ENCODE results near the gene ISCA1. TPM values are rescaled to one million over a fixed set of nuclear protein-coding genes. Genes with fewer than 3 reads are reported as not detected.

Gene ISCA1
- total and polyA plus RNA-seq, 5 donors from 2014 or later = 60.2 to 91.7 (median 64.1) TPM

- no peaks in the 10 kb centered on the region for H3K36me3 ChIP-seq (ENCODE audit: control insufficient read depth, insufficient read depth, low read length)
- Mint-ChIP-seq H3K4me3 (no peak overlapping the region), H3K4me1 (peaks cover 0 to 4% (median 1%) of the 10 kb centered on the region in 4 donors), H3K36me3 (peaks cover 7% of the 10 kb centered on the region), H3K27me3 (no peaks in the 10 kb centered on the region), H3K9me3 (peaks cover 0 to 13% (median 5%) of the 10 kb centered on the region in 7 donors), H3K27ac (no peak overlapping the region)
- ATAC-seq (ENCODE audit: low read depth in 2 of 2) (no peak), DNase-seq (no peak)
- H3K9me3 ChIP-seq (ENCODE audit: control insufficient read depth in 2 of 2, low read length in 2 of 2) = peaks cover 8 to 13% of the 10 kb centered on the region in 2 experiments
- H3K4me1 ChIP-seq (ENCODE audit: control insufficient read depth, insufficient read depth, low read length, poor library complexity, severe bottlenecking) = no peaks in the 10 kb centered on the region
- no peak overlapping the region for H3K27ac ChIP-seq (ENCODE audit: insufficient read depth, low read length, poor library complexity, severe bottlenecking)
- H3K4me3 ChIP-seq (ENCODE audit: low read depth, low read length) = no peak overlapping the region
- no peaks in the 10 kb centered on the region for H3K27me3 ChIP-seq (ENCODE audit: control insufficient read depth, insufficient read depth, low read length)
These were observed 28.8 kb downstream of the ISCA1 start for GRCh38 chr9:86253577-86253976.

GRCh38 chr9:86252870-86253269 lies 29.5 kb downstream of the ISCA1 start:
- peaks cover 0 to 13% (median 5%) of the 10 kb centered on the region in 7 donors for H3K9me3 Mint-ChIP-seq
- H3K4me1 ChIP-seq (ENCODE audit: control insufficient read depth, insufficient read depth, low read length, poor library complexity, severe bottlenecking) = no peaks in the 10 kb centered on the region
- ATAC-seq (ENCODE audit: low read depth in 2 of 2) = no peak
- H3K36me3 ChIP-seq (ENCODE audit: control insufficient read depth, insufficient read depth, low read length) = no peaks in the 10 kb centered on the region
- H3K4me3 Mint-ChIP-seq = no peak overlapping the region
- DNase-seq = no peak
- no peaks in the 10 kb centered on the region for H3K27me3 ChIP-seq (ENCODE audit: control insufficient read depth, insufficient read depth, low read length)
- H3K4me3 ChIP-seq (ENCODE audit: low read depth, low read length) = no peak overlapping the region
- H3K27ac ChIP-seq (ENCODE audit: insufficient read depth, low read length, poor library complexity, severe bottlenecking) = no peak overlapping the region
- peaks cover 8 to 13% of the 10 kb centered on the region in 2 experiments for H3K9me3 ChIP-seq (ENCODE audit: control insufficient read depth in 2 of 2, low read length in 2 of 2)
- H3K27me3 Mint-ChIP-seq = no peaks in the 10 kb centered on the region
- H3K27ac Mint-ChIP-seq = no peak overlapping the region
- peaks cover 7% of the 10 kb centered on the region for H3K36me3 Mint-ChIP-seq
- peaks cover 0 to 4% (median 1%) of the 10 kb centered on the region in 4 donors for H3K4me1 Mint-ChIP-seq

GRCh38 chr9:86250123-86250522 lies 32.2 kb downstream of the ISCA1 start:
- Mint-ChIP-seq H3K4me1 (peaks cover 0 to 4% (median 0%) of the 10 kb centered on the region in 4 donors), H3K4me3 (no peak overlapping the region), H3K36me3 (peaks cover 3% of the 10 kb centered on the region), H3K27me3 (peaks cover 7% of the 10 kb centered on the region), H3K27ac (no peak overlapping the region), H3K9me3 (peaks cover 0 to 13% (median 5%) of the 10 kb centered on the region in 7 donors)
- Histone ChIP-seq H3K4me1 (ENCODE audit: control insufficient read depth, insufficient read depth, low read length, poor library complexity, severe bottlenecking) (no peaks in the 10 kb centered on the region), H3K9me3 (ENCODE audit: control insufficient read depth in 2 of 2, low read length in 2 of 2) (peaks cover 8 to 13% of the 10 kb centered on the region in 2 experiments), H3K27ac (ENCODE audit: insufficient read depth, low read length, poor library complexity, severe bottlenecking) (no peak overlapping the region), H3K27me3 (ENCODE audit: control insufficient read depth, insufficient read depth, low read length) (no peaks in the 10 kb centered on the region), H3K36me3 (ENCODE audit: control insufficient read depth, insufficient read depth, low read length) (no peaks in the 10 kb centered on the region), H3K4me3 (ENCODE audit: low read depth, low read length) (no peak overlapping the region)
- DNase-seq = no peak
- ATAC-seq (ENCODE audit: low read depth in 2 of 2) = no peak

- H3K27me3 Mint-ChIP-seq = peaks cover 7% of the 10 kb centered on the region
These were observed 33.6 kb downstream of the ISCA1 start for GRCh38 chr9:86248746-86249145.

GRCh38 chr9:86246752-86247161 lies 35.6 kb downstream of the ISCA1 start:
- no peak overlapping the region for H3K4me3 ChIP-seq (ENCODE audit: low read depth, low read length)
- no peak for DNase-seq
- H3K9me3 ChIP-seq (ENCODE audit: control insufficient read depth in 2 of 2, low read length in 2 of 2) = no peaks in the 10 kb centered on the region
- peaks cover 0 to 4% (median 0%) of the 10 kb centered on the region in 4 donors for H3K4me1 Mint-ChIP-seq
- no peak overlapping the region for H3K27ac Mint-ChIP-seq
- no peak overlapping the region for H3K27ac ChIP-seq (ENCODE audit: insufficient read depth, low read length, poor library complexity, severe bottlenecking)
- H3K9me3 Mint-ChIP-seq = peaks cover 0 to 3% (median 1%) of the 10 kb centered on the region in 7 donors
- no peaks in the 10 kb centered on the region for H3K36me3 Mint-ChIP-seq
- H3K27me3 ChIP-seq (ENCODE audit: control insufficient read depth, insufficient read depth, low read length) = no peaks in the 10 kb centered on the region
- no peak for ATAC-seq (ENCODE audit: low read depth in 2 of 2)
- H3K4me3 Mint-ChIP-seq = no peak overlapping the region
- no peaks in the 10 kb centered on the region for H3K4me1 ChIP-seq (ENCODE audit: control insufficient read depth, insufficient read depth, low read length, poor library complexity, severe bottlenecking)
- H3K27me3 Mint-ChIP-seq = peaks cover 7% of the 10 kb centered on the region
- H3K36me3 ChIP-seq (ENCODE audit: control insufficient read depth, insufficient read depth, low read length) = no peaks in the 10 kb centered on the region

More at GRCh38 chr9:86248746-86249145, 33.6 kb downstream of the ISCA1 start:
- Mint-ChIP-seq H3K4me1 (peaks cover 0 to 4% (median 0%) of the 10 kb centered on the region in 4 donors), H3K9me3 (peaks cover 0 to 9% (median 3%) of the 10 kb centered on the region in 7 donors), H3K36me3 (no peaks in the 10 kb centered on the region), H3K4me3 (no peak overlapping the region), H3K27ac (no peak overlapping the region)
- no peaks in the 10 kb centered on the region for H3K4me1 ChIP-seq (ENCODE audit: control insufficient read depth, insufficient read depth, low read length, poor library complexity, severe bottlenecking)
- H3K4me3 ChIP-seq (ENCODE audit: low read depth, low read length) = no peak overlapping the region
- no peak for ATAC-seq (ENCODE audit: low read depth in 2 of 2)
- H3K36me3 ChIP-seq (ENCODE audit: control insufficient read depth, insufficient read depth, low read length) = no peaks in the 10 kb centered on the region
- no peak for DNase-seq
- no peak overlapping the region for H3K27ac ChIP-seq (ENCODE audit: insufficient read depth, low read length, poor library complexity, severe bottlenecking)
- peaks cover 8 to 13% of the 10 kb centered on the region in 2 experiments for H3K9me3 ChIP-seq (ENCODE audit: control insufficient read depth in 2 of 2, low read length in 2 of 2)
- H3K27me3 ChIP-seq (ENCODE audit: control insufficient read depth, insufficient read depth, low read length) = no peaks in the 10 kb centered on the region

GRCh38 chr9:86242071-86242470 lies 40.3 kb downstream of the ISCA1 start:
- no peaks in the 10 kb centered on the region for H3K36me3 ChIP-seq (ENCODE audit: control insufficient read depth, insufficient read depth, low read length)
- no peak overlapping the region for H3K27ac ChIP-seq (ENCODE audit: insufficient read depth, low read length, poor library complexity, severe bottlenecking)
- peaks cover 0 to 3% (median 0%) of the 10 kb centered on the region in 4 donors for H3K4me1 Mint-ChIP-seq
- no peaks in the 10 kb centered on the region for H3K9me3 ChIP-seq (ENCODE audit: control insufficient read depth in 2 of 2, low read length in 2 of 2)
- H3K27ac Mint-ChIP-seq = no peak overlapping the region
- no peaks in the 10 kb centered on the region for H3K27me3 ChIP-seq (ENCODE audit: control insufficient read depth, insufficient read depth, low read length)
- H3K9me3 Mint-ChIP-seq = peaks cover 0 to 2% (median 0%) of the 10 kb centered on the region in 7 donors
- no peaks in the 10 kb centered on the region for H3K36me3 Mint-ChIP-seq
- H3K4me1 ChIP-seq (ENCODE audit: control insufficient read depth, insufficient read depth, low read length, poor library complexity, severe bottlenecking) = no peaks in the 10 kb centered on the region
- peaks cover 11% of the 10 kb centered on the region for H3K27me3 Mint-ChIP-seq
- H3K4me3 Mint-ChIP-seq = no peak overlapping the region
- ATAC-seq (ENCODE audit: low read depth in 2 of 2) (no peak), DNase-seq (no peak)
- no peak overlapping the region for H3K4me3 ChIP-seq (ENCODE audit: low read depth, low read length)

GRCh38 chr9:86241216-86241615 lies 41.1 kb downstream of the ISCA1 start:
- Mint-ChIP-seq H3K27ac (no peak overlapping the region), H3K4me3 (no peak overlapping the region), H3K4me1 (no peaks in the 10 kb centered on the region), H3K9me3 (peaks cover 0 to 2% (median 0%) of the 10 kb centered on the region in 7 donors), H3K36me3 (no peaks in the 10 kb centered on the region), H3K27me3 (peaks cover 7% of the 10 kb centered on the region)
- ATAC-seq (ENCODE audit: low read depth in 2 of 2) = no peak
- H3K27me3 ChIP-seq (ENCODE audit: control insufficient read depth, insufficient read depth, low read length) = no peaks in the 10 kb centered on the region
- no peak overlapping the region for H3K4me3 ChIP-seq (ENCODE audit: low read depth, low read length)
- no peaks in the 10 kb centered on the region for H3K9me3 ChIP-seq (ENCODE audit: control insufficient read depth in 2 of 2, low read length in 2 of 2)
- H3K27ac ChIP-seq (ENCODE audit: insufficient read depth, low read length, poor library complexity, severe bottlenecking) = no peak overlapping the region
- no peaks in the 10 kb centered on the region for H3K36me3 ChIP-seq (ENCODE audit: control insufficient read depth, insufficient read depth, low read length)
- DNase-seq = no peak
- H3K4me1 ChIP-seq (ENCODE audit: control insufficient read depth, insufficient read depth, low read length, poor library complexity, severe bottlenecking) = no peaks in the 10 kb centered on the region

Measured in CD4-positive, CD25-positive, alpha-beta regulatory T cell (primary cell).